HuH-7.5 (cell line): ENCODE results near the gene NEXN.

ENCODE experiments used
- DNase-seq: peaks from one replicate; pipeline ENCODE4 v3.0.0; 2011; ENCODE audit warnings: low spot score

NEXN gene

GRCh38 chr1:77888081-77888780 is at the start of gene NEXN:
NEXN (plus strand) TSS chr1:77888624; CDS start chr1:77916107, 27,483 bp downstream.
- peak; percentile 50 for DNase-seq

GRCh38 chr1:77841574-77841973 is 46.9 kb upstream of the NEXN start:
- no peak for DNase-seq

- DNase-seq = no peak
Measured at GRCh38 chr1:77845951-77846350, 42.5 kb upstream of the NEXN start.

- DNase-seq = no peak
Measured at GRCh38 chr1:77846966-77847365, 41.5 kb upstream of the NEXN start.

GRCh38 chr1:77847621-77848080 is 40.8 kb upstream of the NEXN start:
- DNase-seq = no peak

- no peak for DNase-seq
Measured at GRCh38 chr1:77850082-77850481, 38.3 kb upstream of the NEXN start.

GRCh38 chr1:77857552-77857951 is 30.9 kb upstream of the NEXN start:
- DNase-seq = no peak

- DNase-seq = no peak
Measured at GRCh38 chr1:77858725-77859124, 29.7 kb upstream of the NEXN start.

GRCh38 chr1:77859248-77859647 is 29.2 kb upstream of the NEXN start:
- no peak for DNase-seq

- no peak for DNase-seq
Measured at GRCh38 chr1:77866296-77866695, 22.1 kb upstream of the NEXN start.

GRCh38 chr1:77872645-77873044 is 15.8 kb upstream of the NEXN start:
- DNase-seq = no peak

- no peak for DNase-seq
Measured at GRCh38 chr1:77873461-77873860, 15.0 kb upstream of the NEXN start.

- DNase-seq = no peak
Measured at GRCh38 chr1:77874804-77875445, 13.5 kb upstream of the NEXN start.

GRCh38 chr1:77876884-77877283 is 11.5 kb upstream of the NEXN start:
- DNase-seq = no peak

GRCh38 chr1:77881061-77881460 is 7.4 kb upstream of the NEXN start:
- no peak for DNase-seq

GRCh38 chr1:77882411-77882810 is 6.0 kb upstream of the NEXN start:
- DNase-seq = no peak

- no peak for DNase-seq
Measured at GRCh38 chr1:77888781-77889642, 588 bp downstream of the NEXN start.

GRCh38 chr1:77889671-77890070 is 1.2 kb downstream of the NEXN start:
- DNase-seq = no peak

GRCh38 chr1:77891200-77891599 is 2.8 kb downstream of the NEXN start:
- DNase-seq = no peak

- DNase-seq = no peak
Measured at GRCh38 chr1:77899647-77900320, 11.4 kb downstream of the NEXN start.

- no peak for DNase-seq
Measured at GRCh38 chr1:77900687-77901293, 12.4 kb downstream of the NEXN start.

GRCh38 chr1:77905603-77906002 is 17.2 kb downstream of the NEXN start:
- no peak for DNase-seq
